ENCODE data around the gene ACAD11.
A peak's percentile ranks its signal among the peaks of the same experiment; 100 is the strongest.
"Not testable (repeated sequence)": the region's sequence is repeated elsewhere in the genome, so short reads cannot be mapped to it uniquely, and the experiment has no call there.

The ACAD11 gene

GRCh38 chr3:132597660-132598059 is 61.9 kb downstream of the ACAD11 start:
- DNase-seq (ENCODE audit: low read depth): no peak

GRCh38 chr3:132596816-132597433 is 62.7 kb downstream of the ACAD11 start, which contains the start of gene ACKR4:
Gene ACKR4 (plus strand): TSS chr3:132597270. CDS start chr3:132600398, 3,128 bp downstream.
- no peak for DNase-seq (ENCODE audit: low read depth)

- DNase-seq (ENCODE audit: low read depth): no peak
Observed at GRCh38 chr3:132596326-132596725, 63.3 kb downstream of the ACAD11 start.

GRCh38 chr3:132595014-132595413 is 64.6 kb downstream of the ACAD11 start:
- DNase-seq (ENCODE audit: low read depth): peak; percentile 80

GRCh38 chr3:132594498-132594897 is 65.1 kb downstream of the ACAD11 start:
- no peak for DNase-seq (ENCODE audit: low read depth)

GRCh38 chr3:132593947-132594323 is 65.7 kb downstream of the ACAD11 start:
- peak; percentile 59 for DNase-seq (ENCODE audit: low read depth)

GRCh38 chr3:132593241-132593946 is 66.2 kb downstream of the ACAD11 start:
- DNase-seq (ENCODE audit: low read depth): peak; percentile 49

GRCh38 chr3:132592216-132592615 is 67.4 kb downstream of the ACAD11 start:
- peak; percentile 33 for DNase-seq (ENCODE audit: low read depth)

- no peak for DNase-seq (ENCODE audit: low read depth)
Observed at GRCh38 chr3:132587401-132587800, 72.2 kb downstream of the ACAD11 start.

- DNase-seq (ENCODE audit: low read depth): peak; percentile 87
Observed at GRCh38 chr3:132573797-132574211, 85.8 kb downstream of the ACAD11 start.

- DNase-seq (ENCODE audit: low read depth): peak; percentile 40
Observed at GRCh38 chr3:132570016-132570415, 89.6 kb downstream of the ACAD11 start.

- DNase-seq (ENCODE audit: low read depth): peak; percentile 63
Observed at GRCh38 chr3:132569580-132569979, 90.0 kb downstream of the ACAD11 start.

GRCh38 chr3:132569153-132569552 is 90.5 kb downstream of the ACAD11 start:
- DNase-seq (ENCODE audit: low read depth): peak; percentile 74

- DNase-seq (ENCODE audit: low read depth): no peak
Observed at GRCh38 chr3:132568422-132568821, 91.2 kb downstream of the ACAD11 start.

- DNase-seq (ENCODE audit: low read depth): no peak
Observed at GRCh38 chr3:132564070-132564465, 95.5 kb downstream of the ACAD11 start.

- DNase-seq (ENCODE audit: low read depth): peak; percentile 50
Observed at GRCh38 chr3:132563420-132564069, 96.1 kb downstream of the ACAD11 start.

- DNase-seq (ENCODE audit: low read depth): no peak
Observed at GRCh38 chr3:132561003-132561402, 98.6 kb downstream of the ACAD11 start.

GRCh38 chr3:132556508-132557159 is 103.0 kb downstream of the ACAD11 start:
- peak; percentile 49 for DNase-seq (ENCODE audit: low read depth)

GRCh38 chr3:132556036-132556386 is 103.6 kb downstream of the ACAD11 start:
- not testable (repeated sequence) for DNase-seq (ENCODE audit: low read depth)

GRCh38 chr3:132555306-132556035 is 104.1 kb downstream of the ACAD11 start:
- no peak for DNase-seq (ENCODE audit: low read depth)

- no peak for DNase-seq (ENCODE audit: low read depth)
Observed at GRCh38 chr3:132554437-132554836, 105.2 kb downstream of the ACAD11 start.

GRCh38 chr3:132553826-132554225 is 105.8 kb downstream of the ACAD11 start:
- DNase-seq (ENCODE audit: low read depth): no peak
